Suprapubic skin (tissue), 4 donors: ENCODE measurements around the gene EYA2. TPM values are rescaled to one million over a fixed set of nuclear protein-coding genes. Genes with fewer than 3 reads are reported as not detected.
A peak's percentile ranks its signal among the peaks of the same experiment; 100 is the strongest.
"Not testable (repeated sequence)": the region's sequence is repeated elsewhere in the genome, so short reads cannot be mapped to it uniquely, and the experiment has no call there.

Source experiments
- DNase-seq, 2 donors: peaks; one replicate each; pipeline ENCODE4 v3.0.0-alpha.2; 2019; ENCODE audit warnings: low spot score in 2 of 2
- H3K27ac ChIP-seq: fragments of 200-600 bp; sonication (generic); one replicate; pipeline ENCODE4 v1.5.1; 2019
- H3K27me3 ChIP-seq: fragments of 200-600 bp; sonication (generic); one replicate; pipeline ENCODE4 v1.5.1; 2019
- H3K36me3 ChIP-seq: fragments of 200-600 bp; sonication (generic); one replicate; pipeline ENCODE4 v1.5.1; 2019
- H3K4me1 ChIP-seq: fragments of 200-600 bp; sonication (generic); one replicate; pipeline ENCODE4 v1.5.1; 2019
- H3K4me3 ChIP-seq: fragments of 200-600 bp; sonication (generic); one replicate; pipeline ENCODE4 v1.5.1; 2019; ENCODE audit warnings: mild to moderate bottlenecking
- H3K9me3 ChIP-seq: fragments of 200-600 bp; sonication (generic); one replicate; pipeline ENCODE4 v1.5.1; 2019
- EP300 ChIP-seq: sonication (generic); formaldehyde crosslinking; IDR thresholded peaks from one replicate; pipeline ENCODE4 v1.6.1; 2017; ENCODE audit warnings: antibody characterized with exemption
- POLR2A ChIP-seq, 2 donors: fragments of 450-650 bp; IDR thresholded peaks; one replicate each; pipeline ENCODE4 v1.6.1; 2017; ENCODE audit warnings: antibody characterized with exemption in 2 of 2, mild to moderate bottlenecking in 2 of 2, moderate library complexity in 2 of 2
- POLR2AphosphoS5 ChIP-seq, 3 donors: sonication (generic); formaldehyde crosslinking; IDR thresholded peaks; one replicate each; pipeline ENCODE4 v1.6.1; 2017; ENCODE audit warnings: antibody characterized with exemption in 3 of 3
- WGBS: methylation state at CpG from one replicate; pipeline ENCODE4 v1.1.5; 2018; 5-methylcytosine and 5-hydroxymethylcytosine counted together
- total RNA-seq, 4 donors: library from RNA; depleted of rRNA; stranded (reverse); fragments of >200 nt; gene quantifications; one replicate each; pipeline ENCODE4 v1.1.0, GENCODE V29; 2016
- TF ChIP-seq, protein P1 (sequence below), 2 donors: fragments of 200-600 bp in 1 of 2; fragments of 450-650 bp in 1 of 2; sonication (generic) in 1 of 2; IDR thresholded peaks; one replicate each; pipeline ENCODE4 v1.5.1; 2016 to 2019; ENCODE audit warnings: antibody characterized with exemption in 2 of 2, mild to moderate bottlenecking in 1 of 2, moderate library complexity in 1 of 2

Gene EYA2
- total RNA-seq, 4 donors from 2014 or later = 2.3 to 4.0 (median 3.3) TPM

DNA sequence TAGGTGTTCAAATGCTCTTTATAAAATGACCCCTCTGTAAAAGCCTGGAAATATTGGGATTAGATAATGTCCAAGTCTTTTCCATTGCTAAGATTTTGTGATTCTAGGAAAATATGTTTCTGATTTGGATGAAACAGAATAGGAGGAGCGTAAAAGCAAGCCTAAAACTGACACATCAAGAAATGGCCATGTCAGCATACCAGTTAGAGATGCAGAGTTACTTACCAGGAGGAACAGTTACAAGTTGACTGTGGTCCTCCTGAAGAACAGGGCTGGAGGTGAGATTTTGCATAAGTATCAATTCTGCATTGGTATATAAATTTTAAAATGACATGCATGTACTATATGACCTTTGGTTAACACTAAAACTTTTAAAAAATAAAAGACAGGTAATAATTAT lies 35.3 kb downstream of the EYA2 start:
- no peaks in the 10 kb centered on the region for H3K27me3 ChIP-seq
- no peak for TF ChIP-seq POLR2AphosphoS5 (IDR thresholded peaks at IDR 0.05)
- TF ChIP-seq POLR2A (IDR thresholded peaks at IDR 0.05) = no peak
- TF ChIP-seq, protein P1, sequence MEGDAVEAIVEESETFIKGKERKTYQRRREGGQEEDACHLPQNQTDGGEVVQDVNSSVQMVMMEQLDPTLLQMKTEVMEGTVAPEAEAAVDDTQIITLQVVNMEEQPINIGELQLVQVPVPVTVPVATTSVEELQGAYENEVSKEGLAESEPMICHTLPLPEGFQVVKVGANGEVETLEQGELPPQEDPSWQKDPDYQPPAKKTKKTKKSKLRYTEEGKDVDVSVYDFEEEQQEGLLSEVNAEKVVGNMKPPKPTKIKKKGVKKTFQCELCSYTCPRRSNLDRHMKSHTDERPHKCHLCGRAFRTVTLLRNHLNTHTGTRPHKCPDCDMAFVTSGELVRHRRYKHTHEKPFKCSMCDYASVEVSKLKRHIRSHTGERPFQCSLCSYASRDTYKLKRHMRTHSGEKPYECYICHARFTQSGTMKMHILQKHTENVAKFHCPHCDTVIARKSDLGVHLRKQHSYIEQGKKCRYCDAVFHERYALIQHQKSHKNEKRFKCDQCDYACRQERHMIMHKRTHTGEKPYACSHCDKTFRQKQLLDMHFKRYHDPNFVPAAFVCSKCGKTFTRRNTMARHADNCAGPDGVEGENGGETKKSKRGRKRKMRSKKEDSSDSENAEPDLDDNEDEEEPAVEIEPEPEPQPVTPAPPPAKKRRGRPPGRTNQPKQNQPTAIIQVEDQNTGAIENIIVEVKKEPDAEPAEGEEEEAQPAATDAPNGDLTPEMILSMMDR (IDR thresholded peaks at IDR 0.05) = no peak
- TF ChIP-seq EP300 = no peak
- peaks cover 31% of the 10 kb centered on the region for H3K4me1 ChIP-seq
- H3K9me3 ChIP-seq = no peaks in the 10 kb centered on the region
- H3K4me3 ChIP-seq = no peak overlapping the region
- no peaks in the 10 kb centered on the region for H3K36me3 ChIP-seq
- 69% methylated on average over 1 of the region's 1 CpG for WGBS
- no peak overlapping the region for H3K27ac ChIP-seq
- DNase-seq = no peak

DNA sequence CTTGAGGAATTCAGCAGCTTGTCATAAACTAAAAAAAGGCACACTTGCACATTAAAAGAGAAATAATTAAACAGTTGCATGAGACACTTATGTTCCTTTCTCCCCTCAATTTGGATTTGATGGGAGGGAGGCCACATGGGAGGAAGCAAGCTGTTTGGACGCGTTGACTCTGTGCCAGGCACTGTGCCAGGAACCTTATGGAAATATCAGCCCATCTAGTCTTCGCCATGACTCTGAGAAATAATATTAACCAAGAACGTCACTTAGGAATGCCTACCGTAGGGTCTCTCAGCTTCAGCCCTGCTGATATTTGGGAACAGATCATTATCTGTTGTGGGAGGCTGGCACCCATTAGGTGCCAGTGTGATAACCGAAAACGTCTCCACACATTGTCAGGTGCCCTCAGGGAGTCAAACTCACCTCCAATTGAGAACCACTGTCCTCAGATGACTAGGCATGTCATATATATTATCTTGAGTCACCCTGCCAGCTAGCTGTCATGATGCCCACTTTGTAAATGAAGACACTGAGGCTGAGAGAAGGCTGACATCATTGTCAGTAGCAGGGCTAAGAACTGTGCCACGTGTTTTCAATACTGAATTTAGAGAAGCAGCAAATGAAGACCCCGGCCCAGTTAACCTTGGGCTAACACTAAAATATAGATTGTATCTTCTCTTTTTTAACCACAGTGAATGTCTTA lies 36.1 kb downstream of the EYA2 start:
- H3K4me3 ChIP-seq = no peak overlapping the region
- no peaks in the 10 kb centered on the region for H3K9me3 ChIP-seq
- no peak for DNase-seq
- TF ChIP-seq POLR2AphosphoS5 (IDR thresholded peaks at IDR 0.05) (no peak), POLR2A (IDR thresholded peaks at IDR 0.05) (no peak), EP300 (no peak)
- TF ChIP-seq, protein P1 (IDR thresholded peaks at IDR 0.05) = no peak
- no peaks in the 10 kb centered on the region for H3K36me3 ChIP-seq
- H3K4me1 ChIP-seq = peaks cover 31% of the 10 kb centered on the region
- WGBS = 29% methylated on average over 9 of the region's 9 CpGs
- peak overlapping the region; percentile 59 for H3K27ac ChIP-seq
- no peaks in the 10 kb centered on the region for H3K27me3 ChIP-seq

DNA sequence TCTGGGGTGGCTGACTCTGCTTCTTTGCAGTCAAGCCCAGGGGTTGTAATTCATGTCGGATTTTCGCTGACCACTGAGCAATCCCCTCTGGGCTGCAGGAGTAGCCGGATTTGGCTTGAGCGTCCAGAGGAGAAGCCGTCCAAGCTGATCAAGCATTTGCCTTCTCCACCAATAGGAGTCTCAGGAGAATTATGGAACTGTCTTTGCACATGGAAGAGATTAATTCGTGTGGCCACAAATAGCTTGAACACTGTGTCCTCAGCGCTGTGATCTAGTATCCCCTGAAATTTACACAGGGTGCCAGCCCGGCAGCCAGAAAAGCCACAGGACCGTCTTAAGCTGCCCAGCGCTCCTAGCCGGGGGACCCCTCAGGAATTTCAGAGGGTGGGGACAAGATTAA lies 37.1 kb downstream of the EYA2 start:
- H3K36me3 ChIP-seq = no peaks in the 10 kb centered on the region
- TF ChIP-seq POLR2AphosphoS5 (IDR thresholded peaks at IDR 0.05) = peak in 1 of 3 donors; percentile 61
- TF ChIP-seq POLR2A (IDR thresholded peaks at IDR 0.05) = no peak
- TF ChIP-seq, protein P1 (IDR thresholded peaks at IDR 0.05) = no peak
- no peak for TF ChIP-seq EP300
- DNase-seq = peak; percentile 74 to 89
- no peak overlapping the region for H3K4me3 ChIP-seq
- no peaks in the 10 kb centered on the region for H3K9me3 ChIP-seq
- peak overlapping the region; percentile 59 for H3K27ac ChIP-seq
- 60% methylated on average over 8 of the region's 11 CpGs for WGBS
- H3K4me1 ChIP-seq = peaks cover 31% of the 10 kb centered on the region
- H3K27me3 ChIP-seq = no peaks in the 10 kb centered on the region

DNA sequence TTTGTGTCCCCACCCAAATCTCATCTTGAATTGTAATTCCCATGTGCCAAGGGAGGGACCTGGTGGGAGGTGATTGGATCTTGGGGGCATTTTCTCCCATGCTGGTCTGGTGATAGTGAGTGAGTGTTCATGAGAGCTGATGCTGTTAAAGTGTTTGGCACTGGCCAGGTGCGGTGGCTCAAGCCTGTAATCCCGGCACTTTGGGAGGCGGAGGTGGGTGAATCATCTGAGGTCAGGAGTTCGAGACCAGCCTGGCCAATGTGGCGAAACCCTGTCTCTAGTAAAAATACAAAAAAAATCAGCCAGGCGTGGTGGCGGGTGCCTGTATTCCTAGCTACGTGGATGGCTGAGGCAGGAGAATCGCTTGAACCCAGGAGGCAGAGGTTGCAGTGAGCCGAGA lies 37.8 kb downstream of the EYA2 start:
- H3K27ac ChIP-seq = peak overlapping the region; percentile 59
- not testable (repeated sequence) for H3K36me3 ChIP-seq, H3K9me3 ChIP-seq, H3K4me3 ChIP-seq, DNase-seq, H3K27me3 ChIP-seq
- 83% methylated on average over 10 of the region's 10 CpGs for WGBS
- H3K4me1 ChIP-seq = peaks cover 31% of the 10 kb centered on the region

DNA sequence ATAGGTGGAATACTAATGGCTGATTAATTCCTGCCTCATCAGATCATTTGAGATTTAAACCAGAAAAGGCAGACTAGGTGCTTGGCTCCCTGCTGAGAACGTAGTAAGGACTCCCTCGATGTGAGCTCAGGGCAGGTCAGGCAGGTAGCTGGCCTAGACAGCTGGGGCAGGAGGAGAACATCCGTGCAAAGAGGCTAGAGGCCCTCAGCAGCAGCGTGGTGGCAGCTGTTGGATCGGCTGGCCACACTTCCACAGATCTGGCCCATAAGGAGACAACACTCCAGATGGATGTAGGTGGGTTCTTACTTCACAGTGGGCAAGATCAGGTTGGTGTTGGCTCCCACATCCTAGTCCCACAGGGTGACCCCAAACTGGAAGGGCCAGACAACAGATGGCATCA lies 38.5 kb downstream of the EYA2 start:
- H3K27ac ChIP-seq = no peak overlapping the region
- H3K9me3 ChIP-seq = no peaks in the 10 kb centered on the region
- H3K4me1 ChIP-seq = peaks cover 30% of the 10 kb centered on the region
- DNase-seq = no peak
- no peaks in the 10 kb centered on the region for H3K27me3 ChIP-seq
- no peak overlapping the region for H3K4me3 ChIP-seq
- WGBS = 92% methylated on average over 5 of the region's 5 CpGs
- no peaks in the 10 kb centered on the region for H3K36me3 ChIP-seq
- TF ChIP-seq POLR2AphosphoS5 (IDR thresholded peaks at IDR 0.05) (no peak), POLR2A (IDR thresholded peaks at IDR 0.05) (no peak), EP300 (no peak)
- TF ChIP-seq, protein P1 (IDR thresholded peaks at IDR 0.05) = no peak
